C4-2B (cell line): ENCODE results near the gene DMPK.

Experiments used
- H3K27ac ChIP-seq: fragments of 450-650 bp; 2 replicates; pipeline ENCODE4 v1.5.1; 2017
- ZFX ChIP-seq: fragments of 450-650 bp; IDR thresholded peaks from 2 replicates; pipeline ENCODE4 v1.6.1; 2017
- TF ChIP-seq, protein P1 (sequence below): fragments of 450-650 bp; conservative IDR thresholded peaks from 2 replicates; pipeline ENCODE4 v1.5.1; 2017; ENCODE audit warnings: mild to moderate bottlenecking

DMPK gene

DNA sequence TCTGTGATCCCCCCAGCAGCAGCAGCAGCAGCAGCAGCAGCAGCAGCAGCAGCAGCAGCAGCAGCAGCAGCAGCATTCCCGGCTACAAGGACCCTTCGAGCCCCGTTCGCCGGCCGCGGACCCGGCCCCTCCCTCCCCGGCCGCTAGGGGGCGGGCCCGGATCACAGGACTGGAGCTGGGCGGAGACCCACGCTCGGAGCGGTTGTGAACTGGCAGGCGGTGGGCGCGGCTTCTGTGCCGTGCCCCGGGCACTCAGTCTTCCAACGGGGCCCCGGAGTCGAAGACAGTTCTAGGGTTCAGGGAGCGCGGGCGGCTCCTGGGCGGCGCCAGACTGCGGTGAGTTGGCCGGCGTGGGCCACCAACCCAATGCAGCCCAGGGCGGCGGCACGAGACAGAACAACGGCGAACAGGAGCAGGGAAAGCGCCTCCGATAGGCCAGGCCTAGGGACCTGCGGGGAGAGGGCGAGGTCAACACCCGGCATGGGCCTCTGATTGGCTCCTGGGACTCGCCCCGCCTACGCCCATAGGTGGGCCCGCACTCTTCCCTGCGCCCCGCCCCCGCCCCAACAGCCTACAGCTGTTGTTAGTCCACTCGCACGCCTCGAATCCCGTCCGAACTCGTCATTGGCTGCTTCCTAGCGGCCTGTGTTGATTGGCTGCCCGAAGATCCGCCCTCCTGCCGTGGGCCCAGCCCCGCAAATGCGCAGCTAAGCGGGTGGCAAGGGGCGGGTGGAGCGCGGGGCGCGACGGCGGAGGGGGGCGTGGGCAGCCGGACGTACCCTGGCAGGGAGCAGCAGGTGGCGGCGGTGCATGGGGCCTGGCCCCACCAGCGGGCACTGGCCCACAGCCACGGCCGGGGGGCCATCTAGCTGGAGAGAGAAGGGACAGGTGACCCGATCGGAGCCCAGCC lies 11.8 kb downstream of the DMPK start:
- H3K27ac ChIP-seq: peak overlapping the region; percentile 87
- TF ChIP-seq, protein P1, sequence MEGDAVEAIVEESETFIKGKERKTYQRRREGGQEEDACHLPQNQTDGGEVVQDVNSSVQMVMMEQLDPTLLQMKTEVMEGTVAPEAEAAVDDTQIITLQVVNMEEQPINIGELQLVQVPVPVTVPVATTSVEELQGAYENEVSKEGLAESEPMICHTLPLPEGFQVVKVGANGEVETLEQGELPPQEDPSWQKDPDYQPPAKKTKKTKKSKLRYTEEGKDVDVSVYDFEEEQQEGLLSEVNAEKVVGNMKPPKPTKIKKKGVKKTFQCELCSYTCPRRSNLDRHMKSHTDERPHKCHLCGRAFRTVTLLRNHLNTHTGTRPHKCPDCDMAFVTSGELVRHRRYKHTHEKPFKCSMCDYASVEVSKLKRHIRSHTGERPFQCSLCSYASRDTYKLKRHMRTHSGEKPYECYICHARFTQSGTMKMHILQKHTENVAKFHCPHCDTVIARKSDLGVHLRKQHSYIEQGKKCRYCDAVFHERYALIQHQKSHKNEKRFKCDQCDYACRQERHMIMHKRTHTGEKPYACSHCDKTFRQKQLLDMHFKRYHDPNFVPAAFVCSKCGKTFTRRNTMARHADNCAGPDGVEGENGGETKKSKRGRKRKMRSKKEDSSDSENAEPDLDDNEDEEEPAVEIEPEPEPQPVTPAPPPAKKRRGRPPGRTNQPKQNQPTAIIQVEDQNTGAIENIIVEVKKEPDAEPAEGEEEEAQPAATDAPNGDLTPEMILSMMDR: peak; percentile 77
- no peak for TF ChIP-seq ZFX

DNA sequence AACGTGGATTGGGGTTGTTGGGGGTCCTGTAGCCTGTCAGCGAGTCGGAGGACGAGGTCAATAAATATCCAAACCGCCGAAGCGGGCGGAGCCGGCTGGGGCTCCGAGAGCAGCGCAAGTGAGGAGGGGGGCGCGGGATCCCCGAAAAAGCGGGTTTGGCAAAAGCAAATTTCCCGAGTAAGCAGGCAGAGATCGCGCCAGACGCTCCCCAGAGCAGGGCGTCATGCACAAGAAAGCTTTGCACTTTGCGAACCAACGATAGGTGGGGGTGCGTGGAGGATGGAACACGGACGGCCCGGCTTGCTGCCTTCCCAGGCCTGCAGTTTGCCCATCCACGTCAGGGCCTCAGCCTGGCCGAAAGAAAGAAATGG lies 12.5 kb downstream of the DMPK start:
- TF ChIP-seq ZFX: no peak
- TF ChIP-seq, protein P1: no peak
- H3K27ac ChIP-seq: peak overlapping the region; percentile 87

DNA sequence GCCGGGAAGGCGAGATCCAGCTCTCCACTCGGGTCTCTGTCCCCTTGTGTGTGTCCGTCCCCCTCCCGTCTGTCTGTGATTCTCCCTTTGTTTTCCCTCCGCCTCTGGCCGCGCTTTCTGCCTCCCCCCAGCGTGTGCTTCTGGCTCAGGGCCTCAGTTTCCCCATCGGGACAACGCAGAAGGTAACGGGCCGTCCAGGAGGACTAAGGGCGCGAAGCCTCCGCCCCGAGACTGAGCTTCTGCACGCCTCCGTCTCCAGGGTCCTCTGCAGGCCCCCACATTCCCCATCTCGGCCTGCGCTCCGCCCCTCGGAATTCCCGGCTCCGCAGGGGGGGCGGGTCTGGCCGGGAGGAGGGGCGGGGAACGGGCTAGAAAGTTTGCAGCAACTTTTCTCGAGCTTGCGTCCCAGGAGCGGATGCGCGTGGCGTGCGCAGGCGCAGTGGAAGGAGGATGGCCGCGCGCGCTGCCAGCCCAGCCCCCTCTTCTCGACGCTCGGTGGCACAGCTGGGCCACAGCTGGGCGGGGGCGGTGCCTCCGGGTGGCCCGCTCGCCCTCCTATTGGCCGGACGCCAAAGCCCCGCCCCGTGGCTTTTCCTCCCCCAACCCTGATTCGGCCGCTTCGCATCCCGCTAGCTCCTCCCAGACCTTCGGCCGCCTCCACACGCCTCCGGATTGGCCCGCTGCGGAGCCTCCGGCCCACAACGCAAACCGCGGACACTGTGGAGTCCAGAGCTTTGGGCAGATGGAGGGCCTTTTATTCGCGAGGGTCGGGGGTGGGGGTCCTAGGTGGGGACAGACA lies 13.1 kb downstream of the DMPK start, which contains the start of gene SIX5:
SIX5 (minus strand) TSS at position 269 of the 799 bp plus-strand sequence. CDS start 408 bp downstream, outside the sequence.
- TF ChIP-seq, protein P1: no peak
- no peak for TF ChIP-seq ZFX
- peak within 1 kb of the TSS; percentile 87 for H3K27ac ChIP-seq

DNA sequence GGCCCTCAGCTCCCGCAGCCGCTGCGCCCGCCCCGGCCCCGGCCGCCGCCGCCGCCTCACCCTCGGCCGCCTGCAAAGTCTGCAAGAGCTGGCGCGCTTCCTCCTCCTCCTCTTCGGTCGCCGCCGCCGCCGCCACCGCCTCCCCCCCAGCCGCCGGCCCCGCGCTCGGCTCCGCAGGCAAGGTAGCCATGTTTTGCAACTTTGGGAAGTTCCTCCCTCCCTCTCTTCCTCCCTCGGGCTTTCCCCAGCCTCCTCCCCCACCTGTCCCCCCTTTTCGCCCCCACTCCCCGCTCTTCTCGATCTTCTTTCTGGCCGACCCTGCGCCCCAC lies 13.7 kb downstream of the DMPK start:
- peak overlapping the region; percentile 87 for H3K27ac ChIP-seq
- TF ChIP-seq ZFX: no peak
- TF ChIP-seq, protein P1: no peak

DNA sequence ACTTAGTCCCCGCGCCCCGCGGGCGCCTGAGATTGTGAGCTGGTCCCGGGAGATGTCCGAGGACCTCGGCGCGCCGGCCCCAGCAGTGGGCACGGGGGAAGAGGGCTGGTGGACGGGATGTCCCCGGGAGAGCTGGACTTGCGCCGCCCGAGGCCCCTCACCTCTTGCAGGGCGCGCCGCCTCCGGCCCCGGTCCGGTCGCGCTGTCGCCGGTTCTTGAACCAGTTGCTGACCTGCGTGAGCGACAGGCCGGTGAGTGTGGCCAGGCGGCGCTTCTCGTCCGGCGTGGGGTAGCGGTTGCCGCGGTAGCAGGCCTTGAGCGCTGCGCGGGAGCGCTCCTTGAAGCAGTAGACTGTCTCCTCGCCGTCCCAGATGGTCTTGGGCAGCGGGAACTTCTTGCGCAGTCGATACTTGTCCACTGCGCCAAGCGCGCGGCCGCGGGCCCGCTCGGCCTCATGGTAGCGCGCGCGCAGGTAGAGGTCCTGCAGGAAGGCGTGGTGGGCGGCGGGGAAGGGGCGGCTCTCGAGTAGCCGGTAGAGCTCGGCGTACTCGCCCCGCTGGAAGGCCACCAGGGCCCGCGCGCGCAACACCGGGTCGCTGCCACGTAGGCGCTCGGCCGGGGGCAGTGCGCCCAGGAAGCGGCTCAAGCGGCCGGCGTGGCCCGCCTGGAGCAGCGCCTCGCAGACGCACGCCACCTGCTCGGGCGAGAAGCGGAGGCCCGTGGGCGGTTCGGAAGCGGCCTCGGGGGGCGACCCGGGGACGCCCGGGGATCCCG lies 14.2 kb downstream of the DMPK start:
- peak; percentile 48 for TF ChIP-seq ZFX
- TF ChIP-seq, protein P1: no peak
- H3K27ac ChIP-seq: peak overlapping the region; percentile 87

DNA sequence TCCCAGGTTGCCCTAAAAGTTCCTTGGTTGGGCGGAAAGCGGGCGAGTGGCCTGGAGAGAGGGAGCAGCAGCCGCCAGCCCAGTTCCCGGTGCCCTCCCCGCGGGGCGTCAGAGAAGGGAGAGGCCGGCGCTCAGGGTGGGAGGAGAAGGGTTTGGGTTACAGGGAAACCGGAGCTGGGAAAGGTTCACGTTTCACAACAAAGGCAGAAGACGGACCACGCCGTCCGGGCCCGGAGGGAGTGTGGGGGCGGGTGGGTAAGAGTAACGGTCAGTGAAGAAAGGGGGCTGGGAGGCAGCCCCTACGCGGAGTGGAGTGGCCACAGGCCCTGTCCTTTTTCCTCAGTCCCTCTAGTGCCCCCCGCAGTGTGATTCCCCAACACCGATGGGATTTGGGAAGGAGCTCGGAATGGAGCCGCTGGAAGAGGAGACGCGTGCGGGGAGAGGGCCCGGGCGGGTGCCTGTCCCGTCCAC lies 14.8 kb downstream of the DMPK start:
- H3K27ac ChIP-seq: peak overlapping the region; percentile 87
- TF ChIP-seq, protein P1: no peak
- TF ChIP-seq ZFX: no peak
